Measurements from ENCODE around the gene CABLES2.

CABLES2 gene

DNA sequence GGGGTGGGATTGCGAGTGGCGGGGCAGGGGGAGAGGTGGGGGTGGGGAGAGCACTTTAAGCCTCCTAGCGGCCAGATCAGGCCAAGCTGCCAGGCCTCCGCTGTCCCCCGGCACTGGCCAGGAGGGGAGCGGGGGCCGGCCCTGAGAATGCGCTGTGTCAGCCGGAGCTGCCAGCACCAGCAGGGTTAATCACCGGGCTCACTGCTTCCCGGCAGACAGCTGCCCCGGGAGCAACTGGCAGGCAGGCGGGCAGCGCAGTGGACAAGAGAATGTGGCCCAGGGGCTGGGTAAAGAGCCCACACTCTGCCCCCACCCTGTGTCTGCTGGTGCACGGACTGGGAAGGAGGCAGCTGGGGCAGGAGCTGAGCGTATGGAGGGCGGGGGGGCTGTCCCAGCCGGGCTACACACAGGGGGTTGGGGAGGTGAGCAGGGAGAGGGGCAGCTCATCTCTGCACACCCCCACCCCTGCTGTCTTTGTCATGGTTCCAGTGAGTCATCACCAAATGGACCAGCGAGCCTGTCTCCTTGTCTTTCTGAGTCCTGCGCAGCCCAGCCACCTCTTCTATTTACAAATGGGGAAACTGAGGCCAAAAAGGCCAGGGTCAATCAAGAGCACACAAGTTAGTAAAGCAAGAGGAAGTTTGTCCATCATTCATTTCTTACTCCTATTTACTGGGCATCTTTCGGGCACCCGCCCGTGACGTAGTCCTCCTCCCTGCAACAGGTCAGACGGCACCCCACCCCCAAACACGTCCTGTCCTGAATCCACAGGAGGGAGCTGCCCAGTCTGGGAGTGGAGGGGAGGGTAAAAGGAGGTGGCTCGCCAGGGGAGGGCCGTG lies 37.9 kb downstream of the CABLES2 start:
- peak overlapping the region; percentile 100 for H3K27ac ChIP-seq
- CTCF ChIA-PET: interaction anchor here (0.5 to 11.3 kb wide), 14 partner anchors 9 to 247 kb away, joined by 3 to 173 read pairs (median 6); partner anchors contain the start of gene RPS21
- POLR2A ChIA-PET (ENCODE audit: low non-redundant PET): interaction anchor here (0.6 to 6.7 kb wide), 10 partner anchors 8 to 67 kb away, joined by 3 to 67 read pairs (median 6); partner anchors contain the start of genes ADRM1 and RPS21
- peak; percentile 84 for DNase-seq (ENCODE audit: low spot score)
- TF ChIP-seq, protein P1, sequence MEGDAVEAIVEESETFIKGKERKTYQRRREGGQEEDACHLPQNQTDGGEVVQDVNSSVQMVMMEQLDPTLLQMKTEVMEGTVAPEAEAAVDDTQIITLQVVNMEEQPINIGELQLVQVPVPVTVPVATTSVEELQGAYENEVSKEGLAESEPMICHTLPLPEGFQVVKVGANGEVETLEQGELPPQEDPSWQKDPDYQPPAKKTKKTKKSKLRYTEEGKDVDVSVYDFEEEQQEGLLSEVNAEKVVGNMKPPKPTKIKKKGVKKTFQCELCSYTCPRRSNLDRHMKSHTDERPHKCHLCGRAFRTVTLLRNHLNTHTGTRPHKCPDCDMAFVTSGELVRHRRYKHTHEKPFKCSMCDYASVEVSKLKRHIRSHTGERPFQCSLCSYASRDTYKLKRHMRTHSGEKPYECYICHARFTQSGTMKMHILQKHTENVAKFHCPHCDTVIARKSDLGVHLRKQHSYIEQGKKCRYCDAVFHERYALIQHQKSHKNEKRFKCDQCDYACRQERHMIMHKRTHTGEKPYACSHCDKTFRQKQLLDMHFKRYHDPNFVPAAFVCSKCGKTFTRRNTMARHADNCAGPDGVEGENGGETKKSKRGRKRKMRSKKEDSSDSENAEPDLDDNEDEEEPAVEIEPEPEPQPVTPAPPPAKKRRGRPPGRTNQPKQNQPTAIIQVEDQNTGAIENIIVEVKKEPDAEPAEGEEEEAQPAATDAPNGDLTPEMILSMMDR (conservative IDR thresholded peaks at IDR 0.05; ENCODE audit: low read depth): peak; percentile 59

DNA sequence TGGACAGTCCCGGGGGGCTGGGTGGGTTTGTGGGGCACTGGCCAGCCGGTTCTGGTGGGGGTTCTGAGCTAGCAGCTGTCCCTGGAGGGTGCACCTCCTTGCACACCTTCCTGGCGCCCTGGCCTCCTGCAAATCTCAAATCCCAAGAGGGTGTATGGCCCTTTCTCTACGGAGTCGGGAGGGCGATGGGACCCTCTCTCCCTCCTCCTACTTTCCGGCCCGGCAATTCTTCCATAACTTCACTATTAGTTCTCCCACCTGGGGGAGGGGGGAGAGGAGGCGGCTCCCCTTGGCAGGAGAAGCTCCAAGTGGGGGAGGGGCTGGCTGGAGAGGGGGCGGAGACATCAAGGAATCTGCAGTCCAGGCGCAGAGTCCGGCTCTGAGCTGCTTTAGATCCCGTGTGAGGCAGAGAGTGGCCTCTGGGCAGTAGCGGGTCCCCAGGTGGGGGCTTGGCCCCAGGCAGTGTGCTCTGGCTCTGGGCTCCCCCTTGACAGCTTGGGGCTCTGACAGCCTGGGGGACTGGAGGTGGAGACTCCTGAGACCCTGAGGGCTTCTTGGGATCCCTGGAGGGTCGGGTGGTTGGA lies 38.6 kb downstream of the CABLES2 start:
- peak overlapping the region; percentile 100 for H3K27ac ChIP-seq
- peak; percentile 73 for DNase-seq (ENCODE audit: low spot score)
- ChIA-PET POLR2A (ENCODE audit: low non-redundant PET) (interaction anchor here (0.6 to 6.7 kb wide), 8 partner anchors 8 to 66 kb away, joined by 3 to 67 read pairs (median 6); partner anchors contain the start of genes ADRM1 and RPS21), CTCF (interaction anchor here (0.5 to 11.3 kb wide), 13 partner anchors 9 to 248 kb away, joined by 3 to 173 read pairs (median 7); partner anchors contain the start of gene RPS21)
- TF ChIP-seq, protein P1 (conservative IDR thresholded peaks at IDR 0.05; ENCODE audit: low read depth): no peak

DNA sequence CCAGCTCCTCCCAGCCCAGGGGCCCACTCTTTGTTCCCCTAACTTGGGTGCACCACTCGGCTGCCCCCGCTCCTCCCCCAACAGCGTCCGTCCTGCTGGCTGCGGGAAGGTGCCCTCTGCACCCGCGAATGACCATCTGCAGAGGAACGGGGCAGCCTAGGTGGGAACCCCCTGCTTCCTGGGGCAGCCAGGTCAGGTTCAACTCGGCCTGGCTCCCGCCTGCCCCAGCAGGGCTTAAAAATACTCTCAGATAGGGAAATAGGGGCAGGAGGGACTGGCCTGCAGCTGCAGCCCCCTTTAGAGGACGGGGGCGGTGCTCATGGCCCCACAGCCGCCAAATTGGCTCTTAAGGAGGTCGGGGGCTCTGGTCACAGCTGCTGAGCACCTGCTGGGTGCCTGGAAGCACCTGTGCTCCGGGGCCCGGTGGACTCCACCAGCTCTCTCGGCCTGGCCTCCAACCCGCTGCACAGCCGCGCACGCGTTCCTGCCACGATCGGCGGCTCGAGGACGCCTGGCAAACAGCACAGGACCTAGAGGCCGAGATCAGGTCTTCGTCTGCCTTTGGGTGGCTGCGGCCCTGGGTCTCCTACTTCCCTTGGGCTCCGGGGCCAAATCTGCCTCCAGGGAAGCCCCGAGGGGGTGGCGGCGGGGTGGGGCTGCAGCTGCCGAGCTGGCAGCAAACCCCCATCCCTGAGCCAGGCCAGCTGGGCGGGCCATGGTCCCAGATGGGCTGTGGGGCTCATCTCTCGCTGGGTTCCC lies 39.3 kb downstream of the CABLES2 start:
- peak overlapping the region; percentile 100 for H3K27ac ChIP-seq
- TF ChIP-seq, protein P1 (conservative IDR thresholded peaks at IDR 0.05; ENCODE audit: low read depth): no peak
- CTCF ChIA-PET: interaction anchor here (0.6 to 11.3 kb wide), 13 partner anchors 9 to 249 kb away, joined by 3 to 173 read pairs (median 7); partner anchors contain the start of gene RPS21

DNA sequence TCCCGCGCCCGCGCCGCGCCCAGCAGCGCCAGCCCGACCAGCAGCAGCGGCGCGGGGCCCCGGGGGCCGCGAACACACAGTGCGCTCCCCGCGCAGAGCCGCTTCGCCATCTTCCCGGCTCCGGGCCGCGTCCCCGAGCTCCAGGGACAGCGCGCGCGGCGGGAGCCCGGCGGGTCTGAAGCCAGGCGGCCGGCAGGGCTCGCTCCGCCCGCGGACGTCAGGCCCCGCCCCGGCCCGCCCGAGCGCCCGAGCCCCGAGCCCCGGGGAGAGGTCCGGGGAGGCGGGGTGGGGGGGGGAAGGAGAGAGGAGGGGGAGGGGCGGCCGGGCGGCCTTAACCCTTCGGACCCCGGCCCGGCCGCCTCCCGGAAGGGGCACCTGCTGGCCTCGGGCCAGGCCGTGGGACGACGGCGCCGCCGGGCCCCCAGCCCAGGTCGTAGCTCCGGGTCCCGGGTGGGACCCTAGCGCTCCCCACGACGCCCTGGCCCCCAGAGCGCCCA lies 39.9 kb downstream of the CABLES2 start, which contains the start of gene LAMA5:
TSS of gene LAMA5 (minus strand) at position 177 of the 497 bp plus-strand sequence. CDS start at position 110, 67 bp downstream.
- DNase-seq (ENCODE audit: low spot score): peak; percentile 78
- POLR2A ChIA-PET (ENCODE audit: low non-redundant PET): interaction anchor here (0.7 to 6.7 kb wide), 5 partner anchors 10 to 61 kb away, joined by 3 to 67 read pairs (median 22); partner anchors contain the start of gene RPS21
- CTCF ChIA-PET: interaction anchor here (0.6 to 11.3 kb wide), 5 partner anchors 15 to 571 kb away, joined by 4 to 173 read pairs (median 6); no protein-coding TSS in a partner anchor
- TF ChIP-seq, protein P1 (conservative IDR thresholded peaks at IDR 0.05; ENCODE audit: low read depth): no peak
- peak within 1 kb of the TSS; percentile 100 for H3K27ac ChIP-seq

More for the DNA sequence above, 39.3 kb downstream of the CABLES2 start:
- POLR2A ChIA-PET (ENCODE audit: low non-redundant PET): interaction anchor here (0.7 to 6.7 kb wide), 7 partner anchors 9 to 19 kb away, joined by 3 to 67 read pairs (median 7); partner anchors contain the start of gene RPS21
- no peak for DNase-seq (ENCODE audit: low spot score)

DNA sequence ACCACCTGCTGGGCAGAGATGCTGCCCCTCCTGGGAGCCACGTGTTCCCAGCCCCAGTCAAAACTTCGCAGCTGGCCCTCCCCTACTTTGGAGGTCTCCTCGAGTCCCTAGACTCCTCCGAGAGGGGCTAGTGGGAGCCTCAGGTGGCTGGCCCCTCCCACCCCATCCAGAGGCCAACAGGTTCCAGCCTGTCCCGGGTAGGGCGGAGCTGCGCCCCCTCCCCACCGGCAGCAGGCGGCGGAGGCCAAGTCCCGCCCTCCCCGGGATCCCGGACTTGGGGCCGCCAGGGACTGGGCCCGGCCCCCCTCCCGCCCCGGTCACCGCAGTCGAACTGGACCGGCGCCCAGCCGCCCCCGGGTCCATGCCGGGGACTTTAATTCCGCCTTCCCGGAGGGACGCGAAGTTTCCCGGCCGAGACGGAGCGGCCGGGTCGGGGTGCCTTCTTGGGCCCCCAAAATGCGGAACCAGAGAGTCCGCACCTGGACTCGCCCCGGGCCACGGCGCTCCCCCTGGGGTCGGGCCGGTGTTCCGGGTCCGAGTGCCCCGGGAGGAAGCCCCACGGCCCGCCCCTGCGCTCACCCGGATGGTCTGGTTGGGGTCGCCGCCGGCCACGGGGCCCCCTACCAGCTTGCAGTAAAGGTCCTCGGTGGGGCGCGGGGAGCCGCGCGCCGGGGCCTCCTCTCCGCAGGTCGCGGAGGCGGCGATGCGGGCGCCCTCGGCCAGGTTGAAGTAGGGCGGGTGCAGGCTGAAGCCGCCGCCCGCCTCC lies 40.5 kb downstream of the CABLES2 start:
- DNase-seq (ENCODE audit: low spot score): peak; percentile 72
- ChIA-PET CTCF (interaction anchor here (0.6 to 11.3 kb wide), 10 partner anchors 9 to 572 kb away, joined by 3 to 173 read pairs (median 5); no protein-coding TSS in a partner anchor), POLR2A (ENCODE audit: low non-redundant PET) (interaction anchor here (0.9 to 6.7 kb wide), 7 partner anchors 10 to 64 kb away, joined by 3 to 67 read pairs (median 16); no protein-coding TSS in a partner anchor)
- H3K27ac ChIP-seq: peak overlapping the region; percentile 100
- TF ChIP-seq, protein P1 (conservative IDR thresholded peaks at IDR 0.05; ENCODE audit: low read depth): no peak

Data from RWPE1 (cell line).